Prostate gland (tissue), 2 donors: Measurements from ENCODE around the gene CALML3.

Experiments used
- POLR2A ChIP-seq: fragments of 450-650 bp; IDR thresholded peaks from one replicate; pipeline ENCODE4 v1.6.1; 2016; ENCODE audit warnings: antibody characterized with exemption, mild to moderate bottlenecking
- POLR2AphosphoS5 ChIP-seq: sonication (generic); formaldehyde crosslinking; IDR thresholded peaks from one replicate; pipeline ENCODE4 v1.6.1; 2017; ENCODE audit warnings: antibody characterized with exemption
- TF ChIP-seq, protein P1 (sequence below), 4 experiments: fragments of 200-600 bp in 2 of 4; fragments of 450-650 bp in 2 of 4; sonication (generic) in 2 of 4; IDR thresholded peaks; 1 replicate in 3 of 4; 2 replicates in 1 of 4; pipeline ENCODE4 v1.5.1; 2016 to 2019; ENCODE audit warnings: antibody characterized with exemption in 4 of 4, mild to moderate bottlenecking in 2 of 4, moderate library complexity in 2 of 4

GRCh38 chr10:5482016-5482415, 42.7 kb upstream of the CALML3 start:
- TF ChIP-seq, protein P1, sequence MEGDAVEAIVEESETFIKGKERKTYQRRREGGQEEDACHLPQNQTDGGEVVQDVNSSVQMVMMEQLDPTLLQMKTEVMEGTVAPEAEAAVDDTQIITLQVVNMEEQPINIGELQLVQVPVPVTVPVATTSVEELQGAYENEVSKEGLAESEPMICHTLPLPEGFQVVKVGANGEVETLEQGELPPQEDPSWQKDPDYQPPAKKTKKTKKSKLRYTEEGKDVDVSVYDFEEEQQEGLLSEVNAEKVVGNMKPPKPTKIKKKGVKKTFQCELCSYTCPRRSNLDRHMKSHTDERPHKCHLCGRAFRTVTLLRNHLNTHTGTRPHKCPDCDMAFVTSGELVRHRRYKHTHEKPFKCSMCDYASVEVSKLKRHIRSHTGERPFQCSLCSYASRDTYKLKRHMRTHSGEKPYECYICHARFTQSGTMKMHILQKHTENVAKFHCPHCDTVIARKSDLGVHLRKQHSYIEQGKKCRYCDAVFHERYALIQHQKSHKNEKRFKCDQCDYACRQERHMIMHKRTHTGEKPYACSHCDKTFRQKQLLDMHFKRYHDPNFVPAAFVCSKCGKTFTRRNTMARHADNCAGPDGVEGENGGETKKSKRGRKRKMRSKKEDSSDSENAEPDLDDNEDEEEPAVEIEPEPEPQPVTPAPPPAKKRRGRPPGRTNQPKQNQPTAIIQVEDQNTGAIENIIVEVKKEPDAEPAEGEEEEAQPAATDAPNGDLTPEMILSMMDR (IDR thresholded peaks at IDR 0.05), result no peak
- TF ChIP-seq POLR2A (no peak), POLR2AphosphoS5 (no peak)
